ENCODE data around the gene GPR148. TPM values are rescaled to one million over a fixed set of nuclear protein-coding genes. Genes with fewer than 3 reads are reported as not detected.

GPR148 gene
- total RNA-seq, 1 donor from 2014 or later = not detected

DNA sequence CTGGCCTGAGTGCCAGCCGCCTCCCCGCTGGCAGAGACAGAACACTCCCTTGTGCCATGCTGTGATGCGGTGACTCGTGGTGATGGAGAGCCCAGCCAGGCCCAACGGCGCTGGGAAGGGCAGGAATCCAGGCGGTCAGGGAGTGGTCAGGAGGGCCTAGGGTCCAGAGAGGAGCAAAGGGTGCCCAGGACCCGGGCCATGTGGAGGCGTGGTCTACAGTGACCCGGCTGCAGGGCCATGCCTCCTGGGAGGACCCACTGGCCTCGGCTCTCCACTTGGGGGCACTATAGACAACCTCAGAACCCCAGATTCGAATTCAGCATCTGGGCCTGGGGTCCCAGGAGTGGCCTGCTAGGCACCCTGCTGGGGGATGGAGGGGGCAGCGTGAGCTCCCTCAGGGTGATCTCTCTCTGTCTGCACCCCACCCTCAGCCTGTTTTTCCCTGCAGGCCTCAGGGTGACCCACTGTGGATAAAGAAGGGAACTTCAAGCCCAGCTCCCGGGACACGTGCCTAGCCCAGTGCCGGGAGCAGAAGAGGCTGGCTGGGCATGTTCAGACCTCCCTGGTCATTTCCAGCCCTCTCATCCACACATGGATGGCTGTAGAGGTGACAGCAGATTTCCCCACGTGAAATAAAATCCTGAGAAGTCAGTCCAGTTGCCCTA is 39.5 kb downstream of the GPR148 start:
- no peak for DNase-seq (ENCODE audit: low read depth)
- peaks cover 2% of the 10 kb centered on the region for H3K36me3 Mint-ChIP-seq (ENCODE audit: low read depth, unreplicated experiment)
- no peaks in the 10 kb centered on the region for H3K4me1 ChIP-seq (ENCODE audit: insufficient read depth, low read length)

DNA sequence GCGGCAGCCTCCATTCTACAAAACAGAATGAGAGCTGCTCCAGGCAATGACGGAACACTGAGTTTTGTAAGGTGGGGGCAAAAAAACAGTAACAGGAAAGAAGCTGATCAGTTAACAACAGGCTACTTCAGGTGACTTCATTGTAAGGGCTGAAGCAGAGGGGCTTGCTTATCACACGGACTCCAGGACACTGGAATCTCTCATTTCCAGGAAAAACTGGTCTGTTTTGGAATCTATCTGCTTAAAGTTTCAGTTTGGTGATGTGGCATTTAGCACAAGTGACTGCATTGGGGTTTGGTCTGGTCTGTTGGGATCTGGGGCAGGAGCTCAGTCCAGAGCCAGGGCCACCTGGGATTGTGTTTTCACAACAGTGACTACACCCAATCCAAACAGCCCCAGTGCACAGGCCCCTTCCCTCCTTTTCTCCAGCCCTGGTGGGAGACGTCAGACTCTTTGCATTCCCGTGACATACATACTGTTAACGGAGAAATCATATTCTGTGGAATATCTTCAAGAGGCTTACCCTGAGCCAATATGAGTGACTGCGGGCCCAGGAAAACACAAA is 40.6 kb downstream of the GPR148 start:
- Mint-ChIP-seq H3K27ac (ENCODE audit: unreplicated experiment) (no peak overlapping the region), H3K4me1 (ENCODE audit: low read depth, unreplicated experiment) (no peaks in the 10 kb centered on the region), H3K9me3 (ENCODE audit: unreplicated experiment) (peaks cover 4% of the 10 kb centered on the region), H3K36me3 (ENCODE audit: low read depth, unreplicated experiment) (peaks cover 2% of the 10 kb centered on the region), H3K4me3 (ENCODE audit: unreplicated experiment) (no peak overlapping the region), H3K27me3 (ENCODE audit: low read depth, unreplicated experiment) (peaks cover 27% of the 10 kb centered on the region)
- Histone ChIP-seq H3K27ac (ENCODE audit: low read depth, low read length) (no peak overlapping the region), H2AFZ (ENCODE audit: low read depth, low read length) (no peak overlapping the region), H3K4me2 (ENCODE audit: low read length) (no peak overlapping the region), H4K20me1 (ENCODE audit: insufficient read depth, low read length) (no peaks in the 10 kb centered on the region), H3K36me3 (ENCODE audit: insufficient read depth, low read length) (no peaks in the 10 kb centered on the region), H3K79me2 (ENCODE audit: insufficient read depth, low read length) (no peaks in the 10 kb centered on the region), H3K9me3 (ENCODE audit: insufficient read depth, low read depth, low read length) (no peaks in the 10 kb centered on the region), H3K27me3 (ENCODE audit: insufficient read depth, low read length) (no peaks in the 10 kb centered on the region), H3K9ac (ENCODE audit: low read length) (no peak overlapping the region), H3K4me1 (ENCODE audit: insufficient read depth, low read length) (no peaks in the 10 kb centered on the region), H3K4me3 (ENCODE audit: insufficient read depth, low read depth, low read length) (no peak overlapping the region)
- DNase-seq (ENCODE audit: low read depth) (no peak), FAIRE-seq (no peak)
- no peak for TF ChIP-seq EZH2 (IDR thresholded peaks at IDR 0.05; ENCODE audit: insufficient read depth, low read length)
- TF ChIP-seq, protein P1, sequence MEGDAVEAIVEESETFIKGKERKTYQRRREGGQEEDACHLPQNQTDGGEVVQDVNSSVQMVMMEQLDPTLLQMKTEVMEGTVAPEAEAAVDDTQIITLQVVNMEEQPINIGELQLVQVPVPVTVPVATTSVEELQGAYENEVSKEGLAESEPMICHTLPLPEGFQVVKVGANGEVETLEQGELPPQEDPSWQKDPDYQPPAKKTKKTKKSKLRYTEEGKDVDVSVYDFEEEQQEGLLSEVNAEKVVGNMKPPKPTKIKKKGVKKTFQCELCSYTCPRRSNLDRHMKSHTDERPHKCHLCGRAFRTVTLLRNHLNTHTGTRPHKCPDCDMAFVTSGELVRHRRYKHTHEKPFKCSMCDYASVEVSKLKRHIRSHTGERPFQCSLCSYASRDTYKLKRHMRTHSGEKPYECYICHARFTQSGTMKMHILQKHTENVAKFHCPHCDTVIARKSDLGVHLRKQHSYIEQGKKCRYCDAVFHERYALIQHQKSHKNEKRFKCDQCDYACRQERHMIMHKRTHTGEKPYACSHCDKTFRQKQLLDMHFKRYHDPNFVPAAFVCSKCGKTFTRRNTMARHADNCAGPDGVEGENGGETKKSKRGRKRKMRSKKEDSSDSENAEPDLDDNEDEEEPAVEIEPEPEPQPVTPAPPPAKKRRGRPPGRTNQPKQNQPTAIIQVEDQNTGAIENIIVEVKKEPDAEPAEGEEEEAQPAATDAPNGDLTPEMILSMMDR (IDR thresholded peaks at IDR 0.05; ENCODE audit: insufficient read depth, low read depth, low read length) = no peak

More for the DNA sequence above, 39.5 kb downstream of the GPR148 start:
- H3K27ac Mint-ChIP-seq (ENCODE audit: unreplicated experiment) = no peak overlapping the region
- H3K4me1 Mint-ChIP-seq (ENCODE audit: low read depth, unreplicated experiment) = no peaks in the 10 kb centered on the region
- TF ChIP-seq, protein P1 (IDR thresholded peaks at IDR 0.05; ENCODE audit: insufficient read depth, low read depth, low read length) = no peak
- no peak for TF ChIP-seq EZH2 (IDR thresholded peaks at IDR 0.05; ENCODE audit: insufficient read depth, low read length)
- FAIRE-seq = no peak
- Histone ChIP-seq H3K27ac (ENCODE audit: low read depth, low read length) (no peak overlapping the region), H3K9me3 (ENCODE audit: insufficient read depth, low read depth, low read length) (no peaks in the 10 kb centered on the region), H3K9ac (ENCODE audit: low read length) (no peak overlapping the region), H4K20me1 (ENCODE audit: insufficient read depth, low read length) (no peaks in the 10 kb centered on the region), H3K4me2 (ENCODE audit: low read length) (no peak overlapping the region), H3K79me2 (ENCODE audit: insufficient read depth, low read length) (no peaks in the 10 kb centered on the region), H3K36me3 (ENCODE audit: insufficient read depth, low read length) (no peaks in the 10 kb centered on the region), H3K27me3 (ENCODE audit: insufficient read depth, low read length) (no peaks in the 10 kb centered on the region), H2AFZ (ENCODE audit: low read depth, low read length) (no peak overlapping the region), H3K4me3 (ENCODE audit: insufficient read depth, low read depth, low read length) (no peak overlapping the region)
- peaks cover 27% of the 10 kb centered on the region for H3K27me3 Mint-ChIP-seq (ENCODE audit: low read depth, unreplicated experiment)
- H3K9me3 Mint-ChIP-seq (ENCODE audit: unreplicated experiment) = peaks cover 4% of the 10 kb centered on the region
- H3K4me3 Mint-ChIP-seq (ENCODE audit: unreplicated experiment) = no peak overlapping the region

DNA sequence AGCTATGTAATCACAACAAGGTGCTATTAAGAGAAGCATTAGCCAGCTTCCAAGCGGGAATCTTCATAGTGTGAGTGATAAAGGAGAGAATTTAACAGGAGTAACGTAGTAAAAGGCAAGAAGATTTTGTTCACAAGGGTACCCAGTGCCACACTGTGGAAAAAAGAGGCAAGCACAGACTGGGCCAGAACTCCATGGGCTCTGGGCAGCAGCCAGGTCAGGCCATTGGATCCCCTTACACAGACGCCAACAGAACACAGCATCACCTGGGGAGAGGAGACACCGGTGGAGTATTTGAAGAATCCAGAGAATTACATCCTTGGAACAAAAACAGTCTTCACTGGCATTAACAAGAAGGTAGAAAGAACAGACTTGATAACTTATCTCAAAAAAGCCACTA is 47.7 kb downstream of the GPR148 start:
- no peaks in the 10 kb centered on the region for H3K4me1 Mint-ChIP-seq (ENCODE audit: low read depth, unreplicated experiment)
- no peak overlapping the region for H3K4me3 Mint-ChIP-seq (ENCODE audit: unreplicated experiment)
- Histone ChIP-seq H3K79me2 (ENCODE audit: insufficient read depth, low read length) (no peaks in the 10 kb centered on the region), H2AFZ (ENCODE audit: low read depth, low read length) (no peak overlapping the region), H4K20me1 (ENCODE audit: insufficient read depth, low read length) (no peaks in the 10 kb centered on the region), H3K9ac (ENCODE audit: low read length) (no peak overlapping the region), H3K27me3 (ENCODE audit: insufficient read depth, low read length) (no peaks in the 10 kb centered on the region), H3K4me1 (ENCODE audit: insufficient read depth, low read length) (no peaks in the 10 kb centered on the region), H3K4me2 (ENCODE audit: low read length) (no peak overlapping the region), H3K36me3 (ENCODE audit: insufficient read depth, low read length) (no peaks in the 10 kb centered on the region), H3K9me3 (ENCODE audit: insufficient read depth, low read depth, low read length) (no peaks in the 10 kb centered on the region), H3K27ac (ENCODE audit: low read depth, low read length) (no peak overlapping the region), H3K4me3 (ENCODE audit: insufficient read depth, low read depth, low read length) (no peak overlapping the region)
- no peaks in the 10 kb centered on the region for H3K36me3 Mint-ChIP-seq (ENCODE audit: low read depth, unreplicated experiment)
- no peak for FAIRE-seq
- H3K27ac Mint-ChIP-seq (ENCODE audit: unreplicated experiment) = no peak overlapping the region
- H3K9me3 Mint-ChIP-seq (ENCODE audit: unreplicated experiment) = peaks cover 4% of the 10 kb centered on the region
- DNase-seq (ENCODE audit: low read depth) = no peak
- TF ChIP-seq EZH2 (IDR thresholded peaks at IDR 0.05; ENCODE audit: insufficient read depth, low read length) = no peak
- TF ChIP-seq, protein P1 (IDR thresholded peaks at IDR 0.05; ENCODE audit: insufficient read depth, low read depth, low read length) = no peak
- H3K27me3 Mint-ChIP-seq (ENCODE audit: low read depth, unreplicated experiment) = peaks cover 6% of the 10 kb centered on the region

All from astrocyte (in vitro differentiated cells and primary cell).